MCF 10A (cell line): ENCODE measurements around the gene CROCC. TPM values are rescaled to one million over a fixed set of nuclear protein-coding genes. Genes with fewer than 3 reads are reported as not detected.

Experiments used
- BruUV-seq: library from RNA; stranded (reverse); fragments of 400-500 nt; replicated peaks from 2 replicates; lab custom pipeline; 2021; lab: Mats Ljungman, UMichigan
- CTCF ChIA-PET: fragments of 300-600 bp; sonication (Branson Sonifier 250); formaldehyde crosslinking; extraction: SDS; loops from one replicate; lab custom pipeline; 2021; ENCODE audit warnings: antibody characterized with exemption, inconsistent platforms; lab: Yijun Ruan, JAX
- POLR2A ChIA-PET: fragments of 300-600, 350-650 bp; sonication (Branson Sonifier 250); formaldehyde crosslinking; extraction: SDS; loops from one replicate; lab custom pipeline; 2020; ENCODE audit warnings: antibody characterized with exemption, inconsistent platforms; lab: Yijun Ruan, JAX
- DNase-seq: peaks from one replicate; pipeline ENCODE4 v3.0.0-alpha.2; 2018; ENCODE audit not compliant: unreplicated experiment
- H3K27ac Mint-ChIP-seq: one replicate; pipeline ENCODE4 v1.8.0; 2022; ENCODE audit warnings: mild to moderate bottlenecking, low read depth, mixed read lengths; ENCODE audit not compliant: unreplicated experiment
- H3K27me3 Mint-ChIP-seq: one replicate; pipeline ENCODE4 v1.8.0; 2022; ENCODE audit warnings: mixed read lengths; ENCODE audit not compliant: insufficient read depth, unreplicated experiment
- H3K36me3 Mint-ChIP-seq: one replicate; pipeline ENCODE4 v1.8.0; 2022; ENCODE audit warnings: mild to moderate bottlenecking, moderate library complexity, mixed read lengths; ENCODE audit not compliant: insufficient read depth, unreplicated experiment
- H3K4me1 Mint-ChIP-seq: one replicate; pipeline ENCODE4 v1.8.0; 2022; ENCODE audit warnings: mixed read lengths; ENCODE audit not compliant: insufficient read depth, unreplicated experiment
- H3K4me3 Mint-ChIP-seq: one replicate; pipeline ENCODE4 v1.8.0; 2022; ENCODE audit warnings: mild to moderate bottlenecking, moderate library complexity, mixed read lengths; ENCODE audit not compliant: unreplicated experiment
- H3K9me3 Mint-ChIP-seq: one replicate; pipeline ENCODE4 v1.8.0; 2022; ENCODE audit warnings: mixed read lengths; ENCODE audit not compliant: unreplicated experiment
- intact Hi-C: fragments of 100-400 bp; cut with micrococcal nuclease; formaldehyde crosslinking; loops from 2 replicates; pipeline ENCODE4 v1.14.1; 2022
- total RNA-seq: library from RNA; stranded (reverse); gene quantifications from 2 replicates; pipeline ENCODE4 v1.2.3, GENCODE V29; 2022
- TF ChIP-seq, protein P1 (sequence below): fragments of 200-600 bp; IDR thresholded peaks from one replicate; pipeline ENCODE4 v1.8.0; 2022; ENCODE audit warnings: antibody characterized with exemption, mild to moderate bottlenecking; ENCODE audit not compliant: unreplicated experiment

The CROCC gene
- total RNA-seq, 1 experiment from 2014 or later: 9.6 TPM

DNA sequence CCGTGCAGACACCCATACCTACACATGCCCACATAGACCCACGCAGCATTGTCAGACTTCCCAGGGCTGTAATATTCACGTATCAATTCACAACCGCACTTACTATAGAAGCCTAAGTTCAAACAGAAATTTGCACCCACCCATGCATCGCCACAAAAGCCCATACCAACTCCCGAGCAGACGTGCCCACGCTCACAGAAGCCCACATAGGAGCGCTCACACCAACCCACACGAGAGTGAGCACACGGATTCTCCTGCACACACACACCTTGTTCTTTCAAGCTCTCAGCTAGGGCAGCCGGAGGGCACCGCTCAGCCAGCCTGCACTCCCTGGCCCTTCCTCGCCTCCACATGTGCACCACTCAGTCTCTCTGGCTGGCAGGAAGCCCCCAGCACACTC lies 54.1 kb downstream of the CROCC start:
- DNase-seq: no peak
- Mint-ChIP-seq H3K27me3 (no peaks in the 10 kb centered on the region), H3K4me3 (no peak overlapping the region), H3K36me3 (peaks cover 6% of the 10 kb centered on the region), H3K4me1 (peaks cover 2% of the 10 kb centered on the region), H3K9me3 (no peaks in the 10 kb centered on the region), H3K27ac (peak overlapping the region; percentile 79)
- ChIA-PET POLR2A (interaction anchor here (0.7 to 0.8 kb wide), 2 partner anchors 28 to 36 kb away, joined by 3 to 5 read pairs; no protein-coding TSS in a partner anchor), CTCF (interaction anchor here (0.7 kb wide), 1 partner anchor 347 kb away, joined by 3 read pairs; no protein-coding TSS in a partner anchor)
- intact Hi-C loops: no loop called here
- TF ChIP-seq, protein P1, sequence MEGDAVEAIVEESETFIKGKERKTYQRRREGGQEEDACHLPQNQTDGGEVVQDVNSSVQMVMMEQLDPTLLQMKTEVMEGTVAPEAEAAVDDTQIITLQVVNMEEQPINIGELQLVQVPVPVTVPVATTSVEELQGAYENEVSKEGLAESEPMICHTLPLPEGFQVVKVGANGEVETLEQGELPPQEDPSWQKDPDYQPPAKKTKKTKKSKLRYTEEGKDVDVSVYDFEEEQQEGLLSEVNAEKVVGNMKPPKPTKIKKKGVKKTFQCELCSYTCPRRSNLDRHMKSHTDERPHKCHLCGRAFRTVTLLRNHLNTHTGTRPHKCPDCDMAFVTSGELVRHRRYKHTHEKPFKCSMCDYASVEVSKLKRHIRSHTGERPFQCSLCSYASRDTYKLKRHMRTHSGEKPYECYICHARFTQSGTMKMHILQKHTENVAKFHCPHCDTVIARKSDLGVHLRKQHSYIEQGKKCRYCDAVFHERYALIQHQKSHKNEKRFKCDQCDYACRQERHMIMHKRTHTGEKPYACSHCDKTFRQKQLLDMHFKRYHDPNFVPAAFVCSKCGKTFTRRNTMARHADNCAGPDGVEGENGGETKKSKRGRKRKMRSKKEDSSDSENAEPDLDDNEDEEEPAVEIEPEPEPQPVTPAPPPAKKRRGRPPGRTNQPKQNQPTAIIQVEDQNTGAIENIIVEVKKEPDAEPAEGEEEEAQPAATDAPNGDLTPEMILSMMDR: no peak
- no TSS peak for BruUV-seq

DNA sequence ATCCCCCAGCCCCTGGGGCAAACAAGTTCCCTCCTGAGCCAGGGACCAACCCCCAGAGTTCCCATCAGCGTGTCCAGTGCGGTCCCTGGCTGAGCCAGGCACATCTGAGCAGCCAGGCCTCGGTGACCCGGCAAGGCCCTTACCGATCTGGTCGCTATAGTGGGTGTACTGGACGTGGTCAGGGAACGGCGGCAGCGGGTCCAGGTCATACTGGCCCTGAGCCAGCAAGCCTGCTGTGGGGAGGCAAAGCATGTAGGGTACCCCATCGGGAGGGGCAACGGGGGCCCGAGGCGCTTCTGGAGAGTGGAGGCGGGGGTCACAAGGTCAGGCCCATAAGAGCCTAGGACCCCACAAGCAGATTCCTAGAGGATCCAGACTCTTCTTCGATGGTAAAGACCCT lies 55.2 kb downstream of the CROCC start:
- Mint-ChIP-seq H3K27ac (no peak overlapping the region), H3K9me3 (no peaks in the 10 kb centered on the region), H3K36me3 (no peaks in the 10 kb centered on the region), H3K27me3 (no peaks in the 10 kb centered on the region), H3K4me3 (no peak overlapping the region), H3K4me1 (peaks cover 11% of the 10 kb centered on the region)
- BruUV-seq: no TSS peak
- TF ChIP-seq, protein P1: no peak
- ChIA-PET CTCF (no interaction called here), POLR2A (no interaction called here)
- intact Hi-C loops: no loop called here
- no peak for DNase-seq

DNA sequence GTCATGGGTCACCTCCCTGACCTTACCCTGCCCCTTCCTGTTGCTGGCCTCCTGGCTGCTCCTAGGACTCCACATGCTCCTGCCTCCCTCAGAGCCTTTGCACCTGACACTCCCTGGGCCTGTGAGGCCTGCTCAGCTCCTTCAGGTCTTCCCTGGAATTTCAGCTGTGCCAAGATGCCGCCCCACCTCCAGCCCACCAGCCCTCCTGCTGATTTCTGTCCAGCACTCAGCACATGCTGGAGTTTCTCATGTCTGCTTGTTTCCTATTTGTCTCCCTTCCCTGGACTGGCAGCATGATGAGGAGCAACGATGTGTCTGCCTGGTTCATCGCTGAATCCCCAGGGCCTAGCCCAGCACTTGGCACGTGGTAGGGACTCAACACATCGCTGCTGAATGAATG lies 55.6 kb downstream of the CROCC start:
- TF ChIP-seq, protein P1: no peak
- CTCF ChIA-PET: no interaction called here
- no peaks in the 10 kb centered on the region for H3K27me3 Mint-ChIP-seq
- POLR2A ChIA-PET: interaction anchor here (1.6 kb wide), 1 partner anchor 13 kb away, joined by 5 read pairs; no protein-coding TSS in a partner anchor
- peaks cover 11% of the 10 kb centered on the region for H3K4me1 Mint-ChIP-seq
- no peaks in the 10 kb centered on the region for H3K9me3 Mint-ChIP-seq
- intact Hi-C loops: no loop called here
- no peaks in the 10 kb centered on the region for H3K36me3 Mint-ChIP-seq
- no peak for DNase-seq
- H3K27ac Mint-ChIP-seq: no peak overlapping the region
- BruUV-seq: no TSS peak
- H3K4me3 Mint-ChIP-seq: no peak overlapping the region

DNA sequence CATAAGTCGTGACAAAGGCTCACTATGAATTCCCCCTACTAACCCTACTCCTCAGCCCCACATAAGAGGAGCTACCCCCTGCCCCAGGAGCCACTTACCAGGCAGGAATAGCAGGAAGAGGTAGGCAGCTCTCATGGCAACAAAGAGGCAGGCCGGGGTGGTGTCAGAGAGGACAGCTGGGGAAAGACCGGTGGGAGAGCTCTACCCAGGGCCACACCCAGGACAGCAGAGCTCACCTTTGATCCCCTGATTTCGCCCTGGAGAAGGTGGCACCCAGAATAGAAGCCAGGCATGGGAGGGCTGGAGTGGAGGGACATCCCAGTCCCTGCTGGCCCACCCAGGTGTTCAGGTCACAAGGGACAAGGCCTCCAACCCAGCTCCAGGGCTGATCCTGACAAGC lies 56.4 kb downstream of the CROCC start:
- H3K36me3 Mint-ChIP-seq: no peaks in the 10 kb centered on the region
- no TSS peak for BruUV-seq
- POLR2A ChIA-PET: interaction anchor here (0.7 to 1.6 kb wide), 2 partner anchors 12 to 255 kb away, joined by 3 to 5 read pairs; no protein-coding TSS in a partner anchor
- peaks cover 11% of the 10 kb centered on the region for H3K4me1 Mint-ChIP-seq
- intact Hi-C loops: no loop called here
- TF ChIP-seq, protein P1: no peak
- CTCF ChIA-PET: no interaction called here
- no peaks in the 10 kb centered on the region for H3K27me3 Mint-ChIP-seq
- H3K9me3 Mint-ChIP-seq: no peaks in the 10 kb centered on the region
- no peak overlapping the region for H3K4me3 Mint-ChIP-seq
- DNase-seq: no peak
- H3K27ac Mint-ChIP-seq: no peak overlapping the region
